ENCODE results near the gene AHI1.

- TF ChIP-seq, protein P1, sequence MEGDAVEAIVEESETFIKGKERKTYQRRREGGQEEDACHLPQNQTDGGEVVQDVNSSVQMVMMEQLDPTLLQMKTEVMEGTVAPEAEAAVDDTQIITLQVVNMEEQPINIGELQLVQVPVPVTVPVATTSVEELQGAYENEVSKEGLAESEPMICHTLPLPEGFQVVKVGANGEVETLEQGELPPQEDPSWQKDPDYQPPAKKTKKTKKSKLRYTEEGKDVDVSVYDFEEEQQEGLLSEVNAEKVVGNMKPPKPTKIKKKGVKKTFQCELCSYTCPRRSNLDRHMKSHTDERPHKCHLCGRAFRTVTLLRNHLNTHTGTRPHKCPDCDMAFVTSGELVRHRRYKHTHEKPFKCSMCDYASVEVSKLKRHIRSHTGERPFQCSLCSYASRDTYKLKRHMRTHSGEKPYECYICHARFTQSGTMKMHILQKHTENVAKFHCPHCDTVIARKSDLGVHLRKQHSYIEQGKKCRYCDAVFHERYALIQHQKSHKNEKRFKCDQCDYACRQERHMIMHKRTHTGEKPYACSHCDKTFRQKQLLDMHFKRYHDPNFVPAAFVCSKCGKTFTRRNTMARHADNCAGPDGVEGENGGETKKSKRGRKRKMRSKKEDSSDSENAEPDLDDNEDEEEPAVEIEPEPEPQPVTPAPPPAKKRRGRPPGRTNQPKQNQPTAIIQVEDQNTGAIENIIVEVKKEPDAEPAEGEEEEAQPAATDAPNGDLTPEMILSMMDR (conservative IDR thresholded peaks at IDR 0.05; ENCODE audit: low read depth, low read length), result no peak
- no peak for TF ChIP-seq EZH2 (IDR thresholded peaks at IDR 0.05; ENCODE audit: low read length, unreplicated experiment)
Measured at GRCh38 chr6:135243871-135244796, 253.4 kb downstream of the AHI1 start.

All from PC-3 (cell line).